Heart right ventricle (tissue), 16 donors: Measurements from ENCODE around the gene SMARCAL1. TPM values are rescaled to one million over a fixed set of nuclear protein-coding genes. Genes with fewer than 3 reads are reported as not detected.

Source experiments
- ATAC-seq, 8 donors: fragments of 200-7000 bp; cut with Tn5 transposase; one replicate each; pipeline ENCODE4 v1.9.1; 2020; ENCODE audit warnings: mild to moderate bottlenecking in 8 of 8, moderate library complexity in 8 of 8, moderate number of reproducible peaks in 1 of 8
- DNase-seq, 2 donors: peaks; one replicate each; pipeline ENCODE4 v3.0.0-alpha.2; 2020
- H3K27ac ChIP-seq, 10 donors: fragments of 200-600 bp; sonication (generic) in 2 of 10; one replicate each; pipeline versions ENCODE4 v1.5.0 to v1.8.0; 2020 to 2022; ENCODE audit warnings: mild to moderate bottlenecking in 3 of 10
- H3K27me3 ChIP-seq, 7 donors: fragments of 200-600 bp; one replicate each; pipeline ENCODE4 v1.8.0; 2021 to 2022; ENCODE audit warnings: mild to moderate bottlenecking in 2 of 7
- H3K36me3 ChIP-seq, 9 donors: fragments of 200-600 bp; sonication (generic) in 1 of 9; one replicate each; pipeline versions ENCODE4 v1.5.0 to v1.8.0; 2020 to 2022; ENCODE audit warnings: mild to moderate bottlenecking in 2 of 9
- H3K4me1 ChIP-seq, 9 donors: fragments of 200-600 bp; sonication (generic) in 1 of 9; one replicate each; pipeline versions ENCODE4 v1.5.0 to v1.8.0; 2020 to 2022; ENCODE audit warnings: mild to moderate bottlenecking in 4 of 9
- H3K4me3 ChIP-seq, 10 donors: fragments of 200-600 bp; sonication (generic) in 2 of 10; one replicate each; pipeline versions ENCODE4 v1.5.0 to v1.8.0; 2020 to 2022; ENCODE audit warnings: mild to moderate bottlenecking in 7 of 10, moderate library complexity in 2 of 10
- H3K9me3 ChIP-seq, 11 donors: fragments of 200-600 bp in 10 of 11; sonication (generic) in 2 of 11; one replicate each; pipeline versions ENCODE4 v1.5.0 to v1.8.0; 2013 to 2022; ENCODE audit warnings: mild to moderate bottlenecking in 2 of 11, control low read depth in 1 of 11, moderate library complexity in 1 of 11
- WGBS, 2 donors: extraction: QIAGEN DNeasy Blood & Tissue Kit; methylation state at CpG; one replicate each; pipeline ENCODE4 v1.1.7; 2013; ENCODE audit warnings: inconsistent platforms in 1 of 2; 5-methylcytosine and 5-hydroxymethylcytosine counted together
- intact Hi-C, 10 donors: fragments of 100-400 bp; cut with DNase I; formaldehyde crosslinking; loops; one replicate each; pipeline versions ENCODE4 v1.11.1 to v1.14.2; 2022
- polyA plus RNA-seq, 2 donors: library from polyadenylated mRNA; stranded (reverse); fragments of 200-250 nt; gene quantifications; one replicate each; pipeline ENCODE4 v1.2.3, GENCODE V29; 2013
- total RNA-seq, 10 donors: library from RNA; stranded (reverse); fragmentation: NEBNext Ultra II Directional in 3 of 10; extraction: Animal tissue kit (Norgen Biotek cat#: 25700) in 3 of 10; gene quantifications; one replicate each; pipeline versions ENCODE4 v1.2.1 to v1.2.4, GENCODE V29; 2021 to 2023
- TF ChIP-seq, protein P1 (sequence below), 9 donors: fragments of 200-600 bp; sonication (generic) in 2 of 9; IDR thresholded peaks; one replicate each; pipeline versions ENCODE4 v1.5.0 to v1.8.0; 2021 to 2022; ENCODE audit warnings: antibody characterized with exemption in 9 of 9, mild to moderate bottlenecking in 5 of 9, moderate library complexity in 1 of 9
- donor health status: Arrhythmogenic right ventricular cardiomyopathy.
- donor health status: ischemic (EF 13 %, LVEDD 7.1; RV severe dilation, severe dysfunction).
- donor health status: healthy with polysubstance abuse.
- donor health status: DM: no; HTN: yes; CAD: no.
- donor health status: DM: no; HTN: no; CAD: no.
- donor health status: ischemic (EF 25% LVEDD 6.9; RV normal size, moderate dysfunction).
- donor health status: ischemic (EF 25% LVEDD 5.7; RV mildly dilated, moderate dysfunction).
- donor health status: healthy.
- donor health status: DM: yes; HTN: yes; CAD: no.
- donor health status: Ischemic cardiomyopathy.
- donor health status: ischemic (EF 35%, LVEDD 5.7; RV mildly dilated, moderate dysfunction).
- donor health status: nonischemic (EF 11% LVEDD 7.7; RV severe dilation, severe dysfunction).
- donor health status: DM: yes; HTN: yes; CAD: no.
- donor health status: PGD.
- donor health status: ischemic (EF 29% LVEDD 5.4; RV normal size, mild dysfunction).
- donor health status: nonischemic (EF 23%, LVEDD 6.1; RV moderate dilation, normal function).

Gene SMARCAL1
- total and polyA plus RNA-seq, 12 donors = 3.8 to 14.8 (median 9.6) TPM

- Histone ChIP-seq H3K9me3 (no peaks in the 10 kb centered on the region), H3K36me3 (peaks cover 0 to 99% (median 44%) of the 10 kb centered on the region in 9 donors), H3K4me1 (peaks cover 0 to 21% (median 5%) of the 10 kb centered on the region in 9 donors), H3K27ac (no peak overlapping the region), H3K27me3 (no peaks in the 10 kb centered on the region), H3K4me3 (no peak overlapping the region)
- WGBS, 2 donors = 83 to 92% methylated on average over 1 of the region's 1 CpG
- TF ChIP-seq, protein P1, sequence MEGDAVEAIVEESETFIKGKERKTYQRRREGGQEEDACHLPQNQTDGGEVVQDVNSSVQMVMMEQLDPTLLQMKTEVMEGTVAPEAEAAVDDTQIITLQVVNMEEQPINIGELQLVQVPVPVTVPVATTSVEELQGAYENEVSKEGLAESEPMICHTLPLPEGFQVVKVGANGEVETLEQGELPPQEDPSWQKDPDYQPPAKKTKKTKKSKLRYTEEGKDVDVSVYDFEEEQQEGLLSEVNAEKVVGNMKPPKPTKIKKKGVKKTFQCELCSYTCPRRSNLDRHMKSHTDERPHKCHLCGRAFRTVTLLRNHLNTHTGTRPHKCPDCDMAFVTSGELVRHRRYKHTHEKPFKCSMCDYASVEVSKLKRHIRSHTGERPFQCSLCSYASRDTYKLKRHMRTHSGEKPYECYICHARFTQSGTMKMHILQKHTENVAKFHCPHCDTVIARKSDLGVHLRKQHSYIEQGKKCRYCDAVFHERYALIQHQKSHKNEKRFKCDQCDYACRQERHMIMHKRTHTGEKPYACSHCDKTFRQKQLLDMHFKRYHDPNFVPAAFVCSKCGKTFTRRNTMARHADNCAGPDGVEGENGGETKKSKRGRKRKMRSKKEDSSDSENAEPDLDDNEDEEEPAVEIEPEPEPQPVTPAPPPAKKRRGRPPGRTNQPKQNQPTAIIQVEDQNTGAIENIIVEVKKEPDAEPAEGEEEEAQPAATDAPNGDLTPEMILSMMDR (IDR thresholded peaks at IDR 0.05) = no peak
- DNase-seq (no peak), ATAC-seq (no peak)
- intact Hi-C loops = loop anchor here in 2 of 10 donors (10.0 kb wide), 2 partner anchors 204 to 304 kb away; no protein-coding TSS in a partner anchor
Observed at GRCh38 chr2:216418981-216419380, 6.7 kb downstream of the SMARCAL1 start.

DNA sequence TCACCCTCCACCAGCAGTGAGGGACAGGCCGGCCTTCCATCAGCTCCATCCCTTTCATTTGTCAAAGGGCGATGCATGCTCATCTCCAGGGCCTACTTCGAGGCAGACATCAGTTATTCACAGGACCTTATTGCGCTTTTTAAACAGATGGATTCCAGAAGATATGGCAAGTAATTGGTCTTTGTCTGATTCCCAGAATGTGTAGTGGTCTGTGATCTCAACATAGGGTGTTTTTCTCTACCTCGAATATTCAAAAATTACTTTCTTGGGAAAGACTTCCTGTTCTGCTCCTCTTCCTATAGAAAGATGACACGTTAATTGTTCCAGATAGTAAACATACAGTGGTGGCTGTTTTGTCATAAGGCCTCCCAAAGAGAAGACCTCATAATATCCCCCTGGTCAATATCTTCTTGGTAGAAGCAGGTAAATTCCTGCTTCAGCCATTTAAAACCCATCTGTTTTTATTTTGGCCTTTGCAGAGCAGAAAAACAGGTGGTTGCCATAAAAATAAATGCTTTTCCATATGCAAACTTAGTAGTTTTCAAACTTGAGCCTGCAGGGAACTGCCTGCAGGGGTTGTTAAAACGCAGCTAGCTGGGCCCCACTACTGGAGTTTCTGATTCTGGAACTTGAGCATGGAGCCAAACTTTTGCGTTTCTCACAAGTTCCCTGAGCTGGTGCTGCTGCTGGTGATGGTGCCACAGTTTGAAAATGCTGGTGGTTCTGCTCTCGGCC is 8.2 kb downstream of the SMARCAL1 start:
- ATAC-seq (no peak), DNase-seq (no peak)
- TF ChIP-seq, protein P1 (IDR thresholded peaks at IDR 0.05) = no peak
- no peak overlapping the region for H3K4me3 ChIP-seq
- 90 to 92% methylated on average over 9 of the region's 9 CpGs for WGBS, 2 donors
- no peaks in the 10 kb centered on the region for H3K27me3 ChIP-seq
- H3K27ac ChIP-seq = no peak overlapping the region
- H3K4me1 ChIP-seq = peaks cover 0 to 18% (median 5%) of the 10 kb centered on the region in 9 donors
- peaks cover 0 to 8% (median 0%) of the 10 kb centered on the region in 11 donors for H3K9me3 ChIP-seq
- intact Hi-C loops = no loop called here
- H3K36me3 ChIP-seq = peaks cover 0 to 100% (median 54%) of the 10 kb centered on the region in 9 donors

GRCh38 chr2:216423071-216423470 is 10.8 kb downstream of the SMARCAL1 start:
- intact Hi-C loops = no loop called here
- Histone ChIP-seq H3K4me3 (no peak overlapping the region), H3K9me3 (peaks cover 0 to 10% (median 0%) of the 10 kb centered on the region in 11 donors), H3K36me3 (peaks cover 0 to 100% (median 51%) of the 10 kb centered on the region in 9 donors), H3K27me3 (no peaks in the 10 kb centered on the region), H3K27ac (no peak overlapping the region), H3K4me1 (peaks cover 0 to 11% (median 0%) of the 10 kb centered on the region in 9 donors)
- 93 to 95% methylated on average over 2 of the region's 2 CpGs for WGBS, 2 donors
- DNase-seq (no peak), ATAC-seq (no peak)
- TF ChIP-seq, protein P1 (IDR thresholded peaks at IDR 0.05) = no peak

- peaks cover 0 to 10% (median 0%) of the 10 kb centered on the region in 11 donors for H3K9me3 ChIP-seq
- ATAC-seq (no peak), DNase-seq (no peak)
- H3K27ac ChIP-seq = no peak overlapping the region
- H3K36me3 ChIP-seq = peaks cover 0 to 100% (median 60%) of the 10 kb centered on the region in 9 donors
- WGBS, 2 donors = 96 to 98% methylated on average over 1 of the region's 1 CpG
- H3K4me1 ChIP-seq = peaks cover 0 to 11% (median 2%) of the 10 kb centered on the region in 9 donors
- no peaks in the 10 kb centered on the region for H3K27me3 ChIP-seq
- no peak overlapping the region for H3K4me3 ChIP-seq
- intact Hi-C loops = no loop called here
- TF ChIP-seq, protein P1 (IDR thresholded peaks at IDR 0.05) = no peak
Observed at GRCh38 chr2:216424274-216424673, 12.0 kb downstream of the SMARCAL1 start.
